ENCODE measurements around the gene P2RX6.

Gene P2RX6

DNA sequence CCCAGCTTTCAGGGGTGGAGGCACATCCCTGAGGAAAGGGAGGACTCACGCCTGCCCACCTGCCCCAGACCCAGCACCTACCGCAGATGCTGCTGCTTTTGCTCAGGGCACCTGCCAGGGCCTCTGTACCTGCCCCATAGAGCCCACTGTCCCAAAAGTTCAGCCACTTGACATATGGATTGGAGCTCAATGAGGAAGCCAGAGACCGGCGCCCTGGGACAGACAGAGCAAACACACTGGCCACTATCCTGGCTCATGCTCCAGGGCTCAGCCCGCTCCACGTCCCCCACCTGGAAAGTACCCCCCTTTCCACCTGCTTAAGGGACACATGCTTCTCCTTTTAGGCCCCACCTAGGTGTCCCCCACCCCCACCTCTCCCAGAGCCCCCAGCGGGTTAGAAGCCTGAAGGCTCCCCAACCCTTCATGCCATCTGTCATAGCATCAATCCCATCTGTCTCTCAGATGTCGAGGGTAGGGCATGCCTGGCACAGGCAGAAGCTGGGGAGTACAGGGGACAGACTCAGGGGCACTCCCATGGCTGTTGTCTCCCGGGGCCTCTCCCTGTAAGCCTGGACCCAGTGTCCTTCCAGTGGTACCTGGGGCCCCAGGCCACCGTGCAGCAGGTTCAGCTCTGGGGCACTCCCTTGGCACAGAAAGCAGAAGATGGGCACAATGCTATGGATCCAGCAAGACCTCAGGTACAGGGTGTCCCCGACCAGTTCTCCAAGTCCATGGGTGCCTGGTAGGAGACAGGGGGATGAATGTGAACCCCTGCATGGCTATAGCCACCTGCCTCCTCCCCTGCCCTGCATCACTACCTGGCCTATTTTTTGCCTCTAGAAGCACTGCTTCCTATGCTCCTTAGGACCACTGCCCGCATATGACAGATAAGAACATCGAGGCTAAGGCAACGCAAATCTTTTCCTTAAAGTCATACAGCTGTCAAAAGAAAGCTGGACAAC, 2.2 kb upstream of the P2RX6 start:
- no peak for DNase-seq (ENCODE audit: low read depth, low spot score)

DNA sequence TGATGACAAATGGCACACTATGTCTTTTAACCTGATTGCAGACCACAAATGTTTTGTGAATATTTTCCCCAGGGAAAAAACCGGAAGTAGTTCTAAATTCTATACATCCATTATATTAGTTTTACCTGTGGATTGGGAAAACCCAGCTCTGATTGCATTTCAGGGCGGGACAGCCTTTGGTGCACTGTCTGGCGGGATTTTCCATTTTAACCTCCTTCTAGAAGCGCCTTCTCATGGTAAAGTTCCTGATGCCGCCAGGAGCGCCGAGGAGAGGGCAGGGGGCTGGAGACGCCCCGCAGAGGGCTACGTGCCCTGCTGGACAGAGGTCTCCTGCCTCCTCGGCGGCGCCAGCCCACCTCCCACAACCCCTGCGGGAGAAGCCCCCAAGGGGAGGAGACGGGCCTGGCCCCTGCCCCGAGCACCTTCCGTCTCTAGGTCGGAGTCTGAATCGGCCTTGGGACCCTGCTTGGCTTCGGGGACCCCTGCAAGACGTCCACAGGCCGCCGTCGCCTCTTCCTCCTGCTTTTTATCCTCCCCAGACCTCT, 1.2 kb upstream of the P2RX6 start:
- DNase-seq (ENCODE audit: low read depth, low spot score) = no peak

- no peak for DNase-seq (ENCODE audit: low read depth, low spot score)
Measured at GRCh38 chr22:21014202-21014725, 701 bp upstream of the P2RX6 start.

- DNase-seq (ENCODE audit: low read depth, low spot score) = no peak
Measured at GRCh38 chr22:21015466-21016006, 571 bp downstream of the P2RX6 start.

GRCh38 chr22:21016644-21017420, 1.9 kb downstream of the P2RX6 start:
- DNase-seq (ENCODE audit: low read depth, low spot score) = no peak

DNA sequence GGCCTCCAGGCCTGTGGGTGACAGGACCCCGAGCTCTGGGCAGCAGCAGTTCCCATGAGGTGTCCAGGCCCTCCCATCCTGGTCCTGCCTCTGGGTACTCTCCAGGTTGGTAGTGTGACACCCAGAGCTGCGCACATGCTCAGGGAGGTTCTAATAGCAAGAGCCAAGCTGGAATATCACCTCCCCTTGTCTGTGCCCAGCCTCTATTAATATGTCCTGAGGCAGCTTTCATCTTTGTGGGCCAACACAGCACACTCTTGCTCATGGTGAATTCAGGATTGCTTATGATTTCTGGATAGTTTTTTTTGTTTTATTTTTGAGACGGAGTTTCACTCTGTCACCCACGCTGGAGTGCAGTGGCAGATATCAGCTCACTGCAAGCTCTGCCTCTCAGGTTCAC, 3.3 kb downstream of the P2RX6 start:
- DNase-seq (ENCODE audit: low read depth, low spot score) = no peak

- DNase-seq (ENCODE audit: low read depth, low spot score) = no peak
Measured at GRCh38 chr22:21020802-21021429, 6.0 kb downstream of the P2RX6 start.

DNA sequence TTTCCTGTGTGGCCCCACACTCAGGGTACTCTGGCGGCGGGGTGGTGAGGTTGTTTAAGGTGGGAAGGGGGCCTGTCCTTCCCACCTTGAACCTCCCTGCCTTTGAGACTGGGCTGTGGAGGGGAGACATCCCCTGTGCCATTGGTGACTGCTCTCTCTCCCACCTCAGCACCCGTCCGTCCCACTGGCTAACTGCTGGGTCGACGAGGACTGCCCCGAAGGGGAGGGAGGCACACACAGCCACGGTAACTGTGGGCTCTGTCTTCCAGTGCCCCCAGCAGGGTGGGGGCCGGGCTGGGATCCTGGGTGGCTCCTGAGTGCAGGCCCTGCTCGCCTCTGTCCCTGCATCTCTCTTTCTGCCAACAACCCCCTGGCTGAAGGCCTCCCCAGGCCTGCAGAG, 7.5 kb downstream of the P2RX6 start:
- no peak for DNase-seq (ENCODE audit: low read depth, low spot score)

DNA sequence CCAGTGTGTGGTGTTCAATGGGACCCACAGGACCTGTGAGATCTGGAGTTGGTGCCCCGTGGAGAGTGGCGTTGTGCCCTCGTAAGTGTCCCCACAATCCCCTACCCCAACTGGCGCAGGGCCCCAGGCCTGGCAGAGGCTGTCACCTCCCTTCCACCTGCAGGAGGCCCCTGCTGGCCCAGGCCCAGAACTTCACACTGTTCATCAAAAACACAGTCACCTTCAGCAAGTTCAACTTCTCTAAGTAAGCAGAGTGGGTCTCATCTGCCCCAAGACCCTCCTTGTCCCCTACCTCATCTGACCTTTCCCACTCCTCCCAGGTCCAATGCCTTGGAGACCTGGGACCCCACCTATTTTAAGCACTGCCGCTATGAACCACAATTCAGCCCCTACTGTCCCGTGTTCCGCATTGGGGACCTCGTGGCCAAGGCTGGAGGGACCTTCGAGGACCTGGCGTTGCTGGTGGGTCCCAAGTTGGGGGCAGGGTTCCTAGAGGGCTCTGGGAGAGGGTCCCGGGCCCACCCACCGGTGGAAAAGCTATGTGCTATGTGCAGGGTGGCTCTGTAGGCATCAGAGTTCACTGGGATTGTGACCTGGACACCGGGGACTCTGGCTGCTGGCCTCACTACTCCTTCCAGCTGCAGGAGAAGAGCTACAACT, 8.1 kb downstream of the P2RX6 start:
- DNase-seq (ENCODE audit: low read depth, low spot score) = no peak

DNA sequence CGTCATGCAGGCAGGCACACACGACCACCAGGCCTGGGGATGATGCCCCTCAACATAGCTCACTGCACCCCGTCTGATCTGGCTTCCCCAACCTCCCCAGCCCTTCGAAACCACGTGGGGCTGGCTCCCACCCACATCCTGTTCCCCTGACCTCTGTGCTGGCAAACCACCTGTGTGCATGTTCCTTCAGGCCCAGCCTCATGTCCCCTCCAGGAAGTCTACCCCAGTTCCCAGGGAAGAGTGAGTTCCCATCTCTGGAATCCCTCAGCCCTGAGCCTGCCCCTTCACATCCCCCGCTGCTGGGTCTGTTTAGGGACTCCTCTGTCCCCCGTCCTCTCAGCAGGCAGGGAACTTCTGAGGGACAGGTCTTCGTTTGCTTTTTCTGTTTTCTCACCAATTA, 10.3 kb downstream of the P2RX6 start:
- DNase-seq (ENCODE audit: low read depth, low spot score) = no peak

DNA sequence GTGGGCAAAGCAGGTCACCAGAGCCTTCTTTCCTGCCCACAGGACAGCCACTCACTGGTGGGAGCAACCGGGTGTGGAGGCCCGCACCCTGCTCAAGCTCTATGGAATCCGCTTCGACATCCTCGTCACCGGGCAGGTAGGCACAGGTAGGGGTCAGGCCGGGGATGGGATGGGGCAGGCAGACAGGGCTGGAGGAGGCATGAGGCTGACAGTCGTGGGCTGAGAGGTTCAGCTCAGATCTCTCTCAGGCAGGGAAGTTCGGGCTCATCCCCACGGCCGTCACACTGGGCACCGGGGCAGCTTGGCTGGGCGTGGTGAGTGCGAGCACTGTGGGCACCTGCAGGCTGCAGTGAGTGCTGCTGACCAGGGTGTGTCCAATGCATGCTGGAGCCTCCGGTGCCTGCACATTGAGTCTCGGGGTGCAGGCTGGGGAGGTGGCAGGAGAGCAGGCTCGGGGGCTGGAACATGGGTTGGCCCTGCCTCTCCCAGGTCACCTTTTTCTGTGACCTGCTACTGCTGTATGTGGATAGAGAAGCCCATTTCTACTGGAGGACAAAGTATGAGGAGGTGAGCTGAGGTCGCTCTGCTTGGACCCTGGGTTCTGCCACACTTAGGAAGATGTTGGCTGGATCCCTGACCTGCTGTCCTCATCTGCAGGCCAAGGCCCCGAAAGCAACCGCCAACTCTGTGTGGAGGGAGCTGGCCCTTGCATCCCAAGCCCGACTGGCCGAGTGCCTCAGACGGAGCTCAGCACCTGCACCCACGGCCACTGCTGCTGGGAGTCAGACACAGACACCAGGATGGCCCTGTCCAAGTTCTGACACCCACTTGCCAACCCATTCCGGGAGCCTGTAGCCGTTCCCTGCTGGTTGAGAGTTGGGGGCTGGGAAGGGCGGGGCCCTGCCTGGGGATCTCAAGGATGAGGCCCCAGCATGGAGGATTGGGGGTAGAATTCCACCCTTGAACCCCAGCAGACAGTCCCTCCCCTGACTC, 11.1 kb downstream of the P2RX6 start:
- DNase-seq (ENCODE audit: low read depth, low spot score) = no peak

GRCh38 chr22:21026783-21027692, 12.1 kb downstream of the P2RX6 start:
- DNase-seq (ENCODE audit: low read depth, low spot score) = no peak

GRCh38 chr22:21028277-21029251, 13.6 kb downstream of the P2RX6 start:
- DNase-seq (ENCODE audit: low read depth, low spot score) = no peak

DNA sequence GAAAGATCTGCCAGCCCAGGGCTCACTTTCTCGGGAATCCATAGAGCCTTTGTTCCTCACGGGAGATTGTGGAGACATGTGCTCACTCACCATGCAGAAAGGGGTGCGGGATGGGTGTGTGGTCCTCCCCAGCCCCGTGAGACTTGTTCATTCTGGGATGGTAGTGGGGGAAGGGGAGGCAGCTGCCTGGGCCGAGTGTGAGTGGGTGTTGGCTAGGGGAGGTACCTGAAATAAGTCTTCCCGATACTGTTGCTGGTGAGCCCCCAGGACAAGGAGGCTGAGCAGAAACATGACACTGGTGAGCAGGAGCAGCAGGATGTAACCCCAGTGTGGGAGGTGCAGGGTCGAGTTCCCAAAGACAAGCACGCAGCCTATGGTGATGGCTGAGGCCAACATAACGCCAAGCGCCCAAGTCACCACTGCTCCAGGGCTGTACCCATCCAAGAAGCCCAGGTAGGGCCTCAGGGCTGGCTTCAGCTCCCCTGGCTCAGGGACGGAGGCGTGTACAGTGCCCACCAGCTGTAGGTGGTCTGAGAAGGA, 14.6 kb downstream of the P2RX6 start:
- no peak for DNase-seq (ENCODE audit: low read depth, low spot score)

DNA sequence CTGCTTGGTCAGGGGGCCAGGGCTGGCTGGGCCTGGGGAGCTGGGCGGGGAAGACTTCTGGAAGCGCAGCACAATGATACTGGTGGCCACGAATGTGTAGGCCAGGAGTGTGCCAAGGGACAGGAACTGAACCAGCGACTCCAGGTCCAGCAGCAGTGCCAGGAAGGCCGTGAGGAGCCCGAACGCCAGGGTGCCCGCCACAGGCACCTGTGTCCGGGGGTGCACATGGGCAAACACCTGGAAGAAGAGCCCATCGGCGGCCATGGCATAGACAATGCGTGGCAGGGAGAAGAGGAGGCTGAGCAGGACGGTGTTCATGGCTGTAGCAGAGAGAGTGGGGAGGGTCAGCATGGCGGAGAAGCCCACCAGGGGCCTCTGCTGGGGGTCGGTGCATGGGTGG, 15.1 kb downstream of the P2RX6 start:
- no peak for DNase-seq (ENCODE audit: low read depth, low spot score)

GRCh38 chr22:21030621-21031544, 15.9 kb downstream of the P2RX6 start:
- DNase-seq (ENCODE audit: low read depth, low spot score) = no peak
